Mucosa of stomach (tissue), 1 donor: Measurements from ENCODE around the gene ATP2C1.

ENCODE experiments used
- H3K27me3 ChIP-seq: one replicate; pipeline ENCODE4 v1.7.0; 2013; ENCODE audit warnings: mild to moderate bottlenecking, low read length; ENCODE audit not compliant: control insufficient read depth, insufficient read depth
- H3K36me3 ChIP-seq: one replicate; pipeline ENCODE4 v1.7.0; 2013; ENCODE audit warnings: low read length; ENCODE audit not compliant: control insufficient read depth, insufficient read depth
- H3K4me1 ChIP-seq: one replicate; pipeline ENCODE4 v1.7.0; 2013; ENCODE audit warnings: mild to moderate bottlenecking, low read length; ENCODE audit not compliant: control insufficient read depth, insufficient read depth
- H3K4me3 ChIP-seq: one replicate; pipeline ENCODE4 v1.7.0; 2013; ENCODE audit warnings: low read length
- H3K9ac ChIP-seq: one replicate; pipeline ENCODE4 v1.7.0; 2013; ENCODE audit warnings: mild to moderate bottlenecking, low read length, moderate library complexity
- H3K9me3 ChIP-seq: one replicate; pipeline ENCODE4 v1.7.0; 2013; ENCODE audit warnings: mild to moderate bottlenecking, low read length, moderate library complexity; ENCODE audit not compliant: control insufficient read depth
- donor health status: Pancreatic carcinoma.

Gene ATP2C1

DNA sequence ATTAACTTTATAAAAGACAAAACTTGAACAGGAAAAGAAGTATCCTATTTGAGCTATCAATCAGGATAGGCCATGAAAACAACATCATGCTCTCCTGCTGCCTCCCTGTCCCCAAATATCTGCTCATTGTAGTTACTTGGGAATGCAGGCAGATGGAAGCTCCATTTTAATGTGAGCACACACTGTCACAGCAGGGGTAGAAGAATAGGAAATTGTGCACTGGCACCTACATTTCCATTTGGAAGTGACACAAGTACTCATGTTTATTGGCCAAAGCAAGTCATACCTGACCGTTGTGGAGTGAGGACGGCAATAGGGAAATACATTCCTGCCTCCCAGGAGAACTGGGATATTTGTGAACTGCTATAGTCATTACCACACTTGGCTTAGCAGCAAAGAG, 80.3 kb downstream of the ATP2C1 start:
- Histone ChIP-seq H3K4me3 (no peak overlapping the region), H3K36me3 (no peaks in the 10 kb centered on the region), H3K9me3 (no peaks in the 10 kb centered on the region), H3K9ac (no peak overlapping the region), H3K4me1 (no peaks in the 10 kb centered on the region), H3K27me3 (no peaks in the 10 kb centered on the region)

DNA sequence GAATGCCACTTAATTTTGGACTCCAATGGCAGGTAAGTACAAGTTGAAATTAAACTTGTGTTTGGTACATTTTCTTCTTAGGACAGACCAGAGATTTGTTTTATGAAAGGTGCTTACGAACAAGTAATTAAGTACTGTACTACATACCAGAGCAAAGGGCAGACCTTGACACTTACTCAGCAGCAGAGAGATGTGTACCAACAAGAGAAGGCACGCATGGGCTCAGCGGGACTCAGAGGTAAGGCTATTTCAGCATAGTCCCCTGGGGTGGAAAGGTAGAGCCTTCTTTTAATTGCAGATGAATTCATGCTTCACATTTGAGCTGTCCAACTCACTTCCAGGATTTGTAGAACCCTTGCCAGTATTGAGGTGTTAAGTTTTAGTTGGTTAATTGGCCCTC, 81.4 kb downstream of the ATP2C1 start:
- no peak overlapping the region for H3K4me3 ChIP-seq
- no peaks in the 10 kb centered on the region for H3K36me3 ChIP-seq
- H3K4me1 ChIP-seq: no peaks in the 10 kb centered on the region
- no peak overlapping the region for H3K9ac ChIP-seq
- H3K27me3 ChIP-seq: no peaks in the 10 kb centered on the region
- H3K9me3 ChIP-seq: no peaks in the 10 kb centered on the region

DNA sequence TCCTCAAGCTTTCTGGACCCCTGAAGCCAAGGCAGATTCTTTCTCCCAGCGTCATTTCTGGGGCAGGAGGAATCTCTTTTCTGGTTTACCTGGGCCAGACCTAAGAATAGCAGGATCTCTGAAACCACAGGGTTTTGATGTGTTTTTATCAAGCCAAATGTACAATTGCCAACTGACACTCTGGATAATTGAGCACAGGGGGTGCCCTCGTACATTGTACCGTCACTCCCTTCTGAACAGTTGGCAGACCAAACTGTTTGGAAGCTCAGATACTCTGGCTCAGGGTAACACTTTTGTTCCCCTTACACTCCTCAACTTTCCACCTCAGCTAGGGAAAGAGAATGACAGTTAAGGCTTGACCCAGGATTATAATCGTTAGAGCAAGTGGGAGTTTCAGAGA, 82.8 kb downstream of the ATP2C1 start:
- Histone ChIP-seq H3K9ac (no peak overlapping the region), H3K36me3 (no peaks in the 10 kb centered on the region)

DNA sequence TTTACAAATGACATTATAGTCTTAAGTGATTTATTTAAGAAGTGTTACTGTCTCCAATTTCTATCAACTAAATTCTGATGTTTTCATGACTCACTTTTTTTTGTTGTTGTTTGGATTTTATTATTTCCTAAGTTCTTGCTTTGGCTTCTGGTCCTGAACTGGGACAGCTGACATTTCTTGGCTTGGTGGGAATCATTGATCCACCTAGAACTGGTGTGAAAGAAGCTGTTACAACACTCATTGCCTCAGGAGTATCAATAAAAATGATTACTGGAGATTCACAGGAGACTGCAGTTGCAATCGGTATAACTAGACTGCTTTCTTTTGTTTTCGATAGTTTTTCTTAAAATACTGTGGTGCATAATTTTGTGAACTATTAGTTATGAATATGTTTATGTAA, 85.2 kb downstream of the ATP2C1 start:
- no peaks in the 10 kb centered on the region for H3K27me3 ChIP-seq
- no peaks in the 10 kb centered on the region for H3K9me3 ChIP-seq
- H3K4me1 ChIP-seq: no peaks in the 10 kb centered on the region
- H3K36me3 ChIP-seq: no peaks in the 10 kb centered on the region
- H3K9ac ChIP-seq: no peak overlapping the region
- no peak overlapping the region for H3K4me3 ChIP-seq

More for the DNA sequence above, 82.8 kb downstream of the ATP2C1 start:
- Histone ChIP-seq H3K9me3 (no peaks in the 10 kb centered on the region), H3K27me3 (no peaks in the 10 kb centered on the region), H3K4me3 (no peak overlapping the region), H3K4me1 (no peaks in the 10 kb centered on the region)

DNA sequence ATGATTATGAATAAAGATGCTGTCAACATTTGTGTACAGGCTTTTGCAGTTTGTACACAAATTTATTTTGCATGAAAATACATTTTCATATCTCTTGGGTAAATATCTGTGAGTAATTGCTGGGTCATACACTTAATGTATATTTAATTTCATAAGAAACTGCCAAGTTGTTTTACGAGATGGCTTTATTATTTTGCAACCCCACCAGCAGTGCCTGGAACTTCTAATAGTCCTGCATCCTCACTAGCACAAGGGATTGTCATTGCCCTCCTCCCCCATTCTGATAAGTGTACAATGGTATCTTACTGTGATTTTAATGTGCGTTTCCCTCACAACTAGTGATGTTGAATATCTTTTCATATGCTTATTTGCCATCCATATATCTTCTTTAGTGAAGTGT, 87.6 kb downstream of the ATP2C1 start:
- H3K9ac ChIP-seq: no peak overlapping the region
- H3K27me3 ChIP-seq: no peaks in the 10 kb centered on the region
- H3K4me3 ChIP-seq: no peak overlapping the region
- no peaks in the 10 kb centered on the region for H3K36me3 ChIP-seq
- H3K9me3 ChIP-seq: no peaks in the 10 kb centered on the region
- no peaks in the 10 kb centered on the region for H3K4me1 ChIP-seq

DNA sequence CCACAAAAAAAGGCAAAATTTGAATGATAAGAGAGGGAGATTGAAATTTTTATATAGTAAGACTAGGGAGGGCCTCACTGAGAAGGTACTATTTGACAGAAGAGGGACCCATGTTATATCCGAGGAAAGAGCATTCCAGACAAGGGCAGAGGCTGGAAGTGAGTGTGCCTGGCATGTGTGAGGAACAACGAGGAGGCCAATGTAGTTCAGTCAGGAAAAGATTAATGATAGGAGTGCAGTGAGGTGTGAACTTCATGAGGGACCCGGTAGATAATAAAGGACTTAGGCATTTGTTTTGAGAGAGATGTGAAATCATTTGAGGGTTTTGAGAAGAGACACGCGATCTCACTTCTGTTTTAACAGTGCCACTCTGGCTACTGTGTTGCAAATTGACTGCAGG, 96.4 kb downstream of the ATP2C1 start:
- no peaks in the 10 kb centered on the region for H3K27me3 ChIP-seq
- H3K36me3 ChIP-seq: no peaks in the 10 kb centered on the region
- H3K9me3 ChIP-seq: no peaks in the 10 kb centered on the region
- no peak overlapping the region for H3K9ac ChIP-seq
- H3K4me1 ChIP-seq: no peaks in the 10 kb centered on the region
- H3K4me3 ChIP-seq: no peak overlapping the region

DNA sequence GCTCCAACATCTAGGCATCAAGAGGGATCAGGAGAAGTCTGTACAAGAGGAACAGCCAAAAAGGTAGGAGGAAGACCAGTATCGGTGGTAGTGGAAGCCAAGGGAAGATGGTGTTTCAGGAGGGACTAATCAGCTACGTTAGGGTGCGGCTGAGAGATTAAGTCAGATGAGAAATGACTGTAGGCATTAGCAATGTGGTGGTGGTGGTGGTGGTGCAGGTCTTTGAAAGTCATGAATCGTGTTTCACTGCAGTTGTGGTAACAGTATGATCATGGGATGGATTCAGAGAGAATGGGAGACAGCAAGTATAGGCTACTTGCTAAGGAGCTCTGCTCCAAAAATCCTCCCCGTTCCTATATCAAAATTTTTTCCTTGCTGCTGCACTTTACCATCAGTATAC, 97.2 kb downstream of the ATP2C1 start:
- Histone ChIP-seq H3K27me3 (no peaks in the 10 kb centered on the region), H3K36me3 (no peaks in the 10 kb centered on the region), H3K4me1 (no peaks in the 10 kb centered on the region), H3K4me3 (no peak overlapping the region), H3K9ac (no peak overlapping the region), H3K9me3 (no peaks in the 10 kb centered on the region)

DNA sequence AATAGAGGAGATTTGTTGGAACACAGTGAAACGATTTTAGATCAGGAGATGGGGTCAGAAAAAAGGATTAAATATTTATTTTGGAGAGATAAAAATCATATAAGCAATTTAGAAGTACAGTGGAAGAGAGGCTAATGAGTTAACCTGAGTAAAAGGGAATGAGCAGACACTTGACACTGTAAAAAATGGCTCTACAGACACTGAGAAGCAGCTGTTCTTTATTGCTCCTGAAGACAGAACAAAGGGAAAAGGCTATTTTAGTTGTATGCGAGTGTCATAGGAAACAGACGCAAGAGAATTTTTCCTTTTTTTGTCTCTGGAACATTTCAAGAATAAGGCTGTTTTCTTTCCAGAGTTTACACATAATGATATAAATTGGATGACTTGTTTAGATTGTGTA, 98.5 kb downstream of the ATP2C1 start:
- Histone ChIP-seq H3K4me1 (no peaks in the 10 kb centered on the region), H3K36me3 (no peaks in the 10 kb centered on the region), H3K27me3 (no peaks in the 10 kb centered on the region), H3K9me3 (no peaks in the 10 kb centered on the region), H3K9ac (no peak overlapping the region), H3K4me3 (no peak overlapping the region)

DNA sequence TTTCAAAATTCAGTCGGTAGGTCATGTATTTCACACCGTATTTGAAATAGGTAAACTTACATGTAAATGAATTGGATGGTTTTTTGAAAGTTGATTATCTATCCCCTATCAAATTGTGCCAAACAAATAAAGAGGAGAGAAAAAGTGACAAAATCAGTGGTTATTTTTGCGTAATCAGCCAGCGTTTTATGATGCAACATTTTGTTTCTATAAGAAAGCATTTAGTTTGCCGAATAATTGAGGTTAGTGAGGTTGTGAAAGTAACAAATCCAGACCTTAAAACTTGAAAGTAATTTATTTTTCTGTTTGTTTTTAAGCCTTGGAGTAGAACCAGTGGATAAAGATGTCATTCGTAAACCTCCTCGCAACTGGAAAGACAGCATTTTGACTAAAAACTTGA, 103.4 kb downstream of the ATP2C1 start:
- Histone ChIP-seq H3K9ac (no peak overlapping the region), H3K27me3 (no peaks in the 10 kb centered on the region), H3K36me3 (no peaks in the 10 kb centered on the region), H3K4me3 (no peak overlapping the region), H3K9me3 (no peaks in the 10 kb centered on the region), H3K4me1 (no peaks in the 10 kb centered on the region)

DNA sequence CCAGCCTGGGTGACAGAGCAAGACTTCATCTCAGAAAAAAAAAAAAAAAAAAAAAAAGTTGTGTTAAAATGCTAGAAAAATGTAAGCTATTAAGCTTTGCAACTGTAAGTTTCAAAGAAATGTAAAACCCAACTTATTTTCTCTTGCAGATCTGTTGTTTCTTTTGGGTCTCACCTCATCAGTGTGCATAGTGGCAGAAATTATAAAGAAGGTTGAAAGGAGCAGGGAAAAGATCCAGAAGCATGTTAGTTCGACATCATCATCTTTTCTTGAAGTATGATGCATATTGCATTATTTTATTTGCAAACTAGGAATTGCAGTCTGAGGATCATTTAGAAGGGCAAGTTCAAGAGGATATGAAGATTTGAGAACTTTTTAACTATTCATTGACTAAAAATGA, 107.2 kb downstream of the ATP2C1 start:
- no peak overlapping the region for H3K9ac ChIP-seq
- H3K36me3 ChIP-seq: no peaks in the 10 kb centered on the region
- H3K4me3 ChIP-seq: no peak overlapping the region
- H3K27me3 ChIP-seq: no peaks in the 10 kb centered on the region
- no peaks in the 10 kb centered on the region for H3K4me1 ChIP-seq
- no peaks in the 10 kb centered on the region for H3K9me3 ChIP-seq

DNA sequence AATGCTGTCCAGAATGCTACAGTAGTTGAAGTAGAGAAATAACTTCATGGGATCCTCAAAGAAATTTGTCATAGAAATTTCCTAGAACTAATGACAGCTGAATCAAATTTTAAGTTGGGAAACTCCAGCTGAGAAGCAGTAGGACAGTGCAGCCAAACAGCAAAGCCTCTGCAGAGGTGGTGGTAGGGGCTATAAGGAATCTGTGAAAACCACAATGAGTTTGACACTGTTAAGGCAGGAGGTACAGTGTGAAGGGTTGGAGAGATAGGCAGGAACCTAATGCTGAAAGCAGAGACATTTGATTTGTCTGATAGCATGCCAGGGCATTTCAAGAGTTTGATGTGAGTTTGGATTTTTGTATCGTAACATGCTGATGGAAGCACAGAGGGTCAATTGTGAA, 110.7 kb downstream of the ATP2C1 start:
- Histone ChIP-seq H3K4me1 (no peaks in the 10 kb centered on the region), H3K9me3 (no peaks in the 10 kb centered on the region), H3K36me3 (no peaks in the 10 kb centered on the region), H3K9ac (no peak overlapping the region), H3K27me3 (no peaks in the 10 kb centered on the region), H3K4me3 (no peak overlapping the region)

DNA sequence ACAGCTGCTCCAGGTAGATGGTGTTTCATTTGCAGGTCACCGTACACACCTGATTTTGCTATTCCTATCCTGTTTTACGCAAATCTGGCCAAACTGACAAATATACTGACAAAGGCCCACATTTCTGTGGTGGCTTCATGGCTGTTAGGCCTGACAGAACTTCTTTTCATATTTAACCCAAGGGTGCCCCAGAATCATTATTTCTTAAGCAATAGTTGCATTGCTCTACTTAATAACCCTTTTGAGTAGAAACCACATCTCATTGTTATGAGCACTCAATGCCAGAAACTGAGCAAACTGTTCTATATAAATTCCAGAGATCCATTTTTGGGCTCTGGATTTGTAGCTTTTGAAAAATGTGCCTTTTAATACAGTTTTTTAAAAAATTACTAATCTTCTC, 113.4 kb downstream of the ATP2C1 start:
- no peaks in the 10 kb centered on the region for H3K27me3 ChIP-seq
- H3K36me3 ChIP-seq: no peaks in the 10 kb centered on the region
- no peaks in the 10 kb centered on the region for H3K9me3 ChIP-seq
- H3K4me3 ChIP-seq: no peak overlapping the region
- H3K9ac ChIP-seq: no peak overlapping the region
- H3K4me1 ChIP-seq: no peaks in the 10 kb centered on the region

DNA sequence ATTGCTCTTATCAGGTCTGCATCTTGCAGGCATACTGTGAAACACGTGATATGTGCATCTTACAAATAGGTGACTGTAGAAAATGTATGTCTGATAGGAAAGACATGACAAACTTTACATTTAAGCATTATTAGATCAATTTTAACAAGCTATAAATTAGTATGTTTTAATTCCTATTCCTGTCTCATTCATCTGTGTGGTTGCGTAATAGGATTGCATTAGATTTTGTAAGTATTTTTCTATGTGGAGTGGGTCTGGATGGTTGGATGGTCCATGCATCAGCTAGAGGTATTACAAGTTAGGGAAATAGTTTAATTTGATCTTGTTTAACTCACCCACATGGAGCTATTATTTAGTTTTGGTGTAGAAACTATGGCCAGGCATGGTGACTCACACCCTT, 113.9 kb downstream of the ATP2C1 start:
- Histone ChIP-seq H3K9me3 (no peaks in the 10 kb centered on the region), H3K36me3 (no peaks in the 10 kb centered on the region), H3K4me3 (no peak overlapping the region), H3K4me1 (no peaks in the 10 kb centered on the region), H3K27me3 (no peaks in the 10 kb centered on the region), H3K9ac (no peak overlapping the region)
